Ammon's horn (tissue), 1 donor: ENCODE measurements around the gene ASB8.
"Not testable (repeated sequence)": the region's sequence is repeated elsewhere in the genome, so short reads cannot be mapped to it uniquely, and the experiment has no call there.

Source experiments
- DNase-seq: peaks from one replicate; pipeline ENCODE4 v3.0.0-alpha.2; 2016; ENCODE audit warnings: low spot score

The ASB8 gene

DNA sequence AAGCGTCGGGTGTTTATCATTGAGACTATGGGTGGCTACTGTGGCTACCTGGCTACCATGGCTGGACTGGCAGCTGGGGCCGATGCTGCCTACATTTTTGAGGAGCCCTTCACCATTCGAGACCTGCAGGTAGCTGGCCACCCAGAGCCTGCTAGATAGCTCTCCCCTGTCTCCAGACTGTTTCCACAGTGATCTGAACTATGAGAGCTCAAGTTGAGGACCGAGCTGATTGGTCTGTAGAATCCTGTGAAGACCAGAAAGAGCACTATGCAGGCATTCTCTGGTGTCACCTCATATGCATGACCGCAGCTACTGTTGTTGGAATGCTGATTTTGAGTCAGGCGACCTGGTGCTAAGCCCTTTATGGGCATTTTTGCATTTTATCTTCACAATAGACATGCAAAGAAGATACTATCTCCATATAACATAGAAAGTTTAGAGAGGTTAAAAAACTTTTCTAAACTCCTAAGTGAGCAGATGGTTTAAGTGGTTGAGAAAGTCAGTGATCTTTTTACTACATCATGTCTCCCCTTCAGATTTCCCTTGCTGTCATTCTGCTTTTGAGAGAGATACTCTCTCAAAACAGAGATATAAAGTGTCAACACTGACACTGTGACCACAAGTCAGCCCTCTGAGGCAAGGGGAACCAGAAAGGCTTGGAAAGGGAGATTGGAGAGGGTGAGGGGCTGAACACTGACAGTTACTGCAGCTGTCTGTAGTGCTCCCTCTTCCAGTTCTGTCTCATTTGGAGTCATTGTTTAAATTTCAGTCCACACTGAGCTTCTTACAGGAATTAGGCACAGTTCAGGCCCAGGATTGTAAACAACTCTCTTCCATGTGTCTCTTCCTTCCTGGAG, 14.3 kb downstream of the ASB8 start:
- DNase-seq: no peak

- no peak for DNase-seq
Observed at GRCh38 chr12:48135027-48135426, 22.3 kb downstream of the ASB8 start.

DNA sequence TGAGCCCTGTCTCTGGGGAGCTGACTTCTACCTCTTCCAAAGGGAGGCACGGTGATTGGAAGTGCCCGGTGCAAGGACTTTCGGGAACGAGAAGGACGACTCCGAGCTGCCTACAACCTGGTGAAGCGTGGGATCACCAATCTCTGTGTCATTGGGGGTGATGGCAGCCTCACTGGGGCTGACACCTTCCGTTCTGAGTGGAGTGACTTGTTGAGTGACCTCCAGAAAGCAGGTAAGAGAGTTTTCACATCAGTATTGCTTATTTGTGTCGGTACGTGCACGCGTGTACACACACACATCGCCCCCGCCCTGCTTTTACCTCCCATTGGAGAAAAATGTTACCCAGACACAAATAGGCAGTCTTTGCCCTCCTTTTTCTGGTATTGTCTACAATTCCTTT, 24.5 kb downstream of the ASB8 start:
- DNase-seq: no peak

GRCh38 chr12:48131517-48131916, 25.8 kb downstream of the ASB8 start:
- no peak for DNase-seq

DNA sequence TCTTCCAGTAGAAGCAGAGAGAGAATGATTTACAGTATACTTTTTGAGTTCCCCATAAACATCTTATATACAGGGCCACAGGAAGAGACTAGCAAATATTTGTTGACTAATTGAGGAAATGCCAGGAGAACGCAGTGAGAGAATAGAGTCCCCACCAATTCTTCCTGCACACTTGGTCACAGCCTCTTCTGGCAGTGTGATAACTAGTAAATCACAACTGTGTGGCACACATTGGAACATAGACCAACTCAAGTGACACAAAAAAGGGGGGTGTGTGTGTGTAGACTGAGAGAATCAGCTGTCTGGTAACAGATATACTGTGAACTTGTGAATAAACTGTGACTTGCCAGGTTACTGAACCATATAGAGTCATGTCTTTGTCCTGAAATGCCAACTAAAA, 27.9 kb downstream of the ASB8 start:
- DNase-seq: no peak

DNA sequence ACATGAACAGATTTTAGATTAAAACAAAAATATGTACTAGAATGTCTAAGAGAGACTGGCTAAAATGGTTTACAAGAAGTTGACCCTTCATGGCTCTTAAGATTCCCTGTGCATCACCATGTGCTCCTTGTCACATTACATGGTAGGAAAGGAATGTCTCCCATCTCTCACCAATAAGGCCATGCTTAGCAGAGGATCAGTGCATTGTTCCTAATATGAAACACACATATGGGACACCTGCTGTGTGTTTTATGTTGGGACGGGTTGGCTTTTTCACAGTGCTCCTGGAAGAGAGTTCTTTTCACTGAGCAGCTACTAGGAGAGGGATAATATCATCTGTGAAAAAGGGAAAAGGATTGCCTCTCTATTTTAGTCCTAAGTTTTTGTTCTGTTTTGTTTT, 28.5 kb downstream of the ASB8 start:
- no peak for DNase-seq

DNA sequence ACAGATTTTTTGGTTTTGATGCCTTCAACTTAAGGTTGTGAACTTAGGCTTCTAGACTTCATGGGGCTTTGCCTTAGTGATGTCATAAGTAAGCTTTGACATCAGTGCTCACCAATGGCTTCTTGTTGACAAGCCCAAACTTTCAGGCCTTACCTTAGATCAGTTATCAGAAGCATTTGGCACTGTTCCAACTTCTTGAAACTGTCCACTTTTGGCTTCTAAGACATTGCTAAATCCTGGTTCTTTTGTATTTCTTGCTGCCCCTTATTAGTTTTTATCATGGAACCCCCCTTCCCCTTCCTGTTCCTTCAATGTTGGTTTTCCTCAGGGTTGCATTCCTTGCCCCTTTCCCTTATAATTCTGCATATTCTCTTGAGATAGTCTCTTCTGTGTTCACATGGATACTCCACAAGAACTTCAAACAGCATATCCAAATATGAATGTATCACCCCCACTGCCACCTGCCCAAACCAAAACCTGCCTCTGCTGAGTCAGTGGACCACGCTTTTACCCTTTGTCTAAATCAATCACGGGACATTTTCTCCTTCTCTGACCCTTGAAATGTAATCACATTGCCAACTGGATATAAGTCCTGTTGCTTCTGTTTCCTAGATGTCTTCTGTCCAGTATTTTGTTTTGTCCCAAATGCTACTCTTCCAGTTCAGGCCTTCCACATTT, 30.2 kb downstream of the ASB8 start:
- no peak for DNase-seq

DNA sequence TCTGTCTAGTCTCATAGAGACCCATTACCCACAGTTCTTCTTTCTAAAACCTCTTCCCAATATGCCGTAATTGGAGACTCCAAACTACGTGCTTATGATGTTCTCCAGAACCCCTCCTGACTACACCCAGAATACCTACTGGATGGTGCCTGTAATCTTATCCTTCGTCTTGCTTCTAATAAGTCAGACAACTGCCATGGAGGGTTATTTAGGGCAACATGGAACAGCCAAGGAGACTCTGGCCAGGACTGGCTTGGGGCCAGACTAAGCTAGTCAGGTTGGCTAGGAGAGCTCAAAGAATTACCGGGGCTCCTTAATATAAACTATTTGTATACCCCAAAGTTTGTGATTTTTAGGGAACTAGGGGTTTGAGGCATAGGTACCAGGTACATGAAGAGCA, 31.3 kb downstream of the ASB8 start:
- no peak for DNase-seq

GRCh38 chr12:48125542-48125941, 31.8 kb downstream of the ASB8 start:
- not testable (repeated sequence) for DNase-seq

DNA sequence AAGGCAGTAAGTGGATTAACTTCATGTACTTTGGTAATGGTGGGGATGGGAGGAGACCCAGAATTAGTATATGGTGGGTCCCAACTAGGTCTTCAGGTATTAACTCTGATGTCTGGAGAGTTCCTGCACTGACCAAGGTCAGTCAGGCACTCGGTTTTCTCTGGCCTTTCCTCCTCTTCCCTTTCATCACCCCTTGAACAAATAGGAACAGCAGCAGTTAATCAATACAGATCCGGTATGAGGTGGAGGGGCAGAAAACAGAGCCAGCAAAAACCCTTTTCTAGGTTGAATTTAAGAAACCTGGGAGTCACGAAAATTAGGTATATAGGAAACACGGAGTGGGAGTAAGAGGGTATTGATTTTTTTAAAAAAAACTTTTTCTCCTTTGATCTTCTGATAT, 34.1 kb downstream of the ASB8 start:
- DNase-seq: no peak

- no peak for DNase-seq
Observed at GRCh38 chr12:48122065-48122834, 35.1 kb downstream of the ASB8 start.

- DNase-seq: no peak
Observed at GRCh38 chr12:48121522-48121921, 35.8 kb downstream of the ASB8 start.

- peak; percentile 31 for DNase-seq
Observed at GRCh38 chr12:48119834-48120195, 37.5 kb downstream of the ASB8 start.

GRCh38 chr12:48119078-48119833, 38.1 kb downstream of the ASB8 start, which contains the start of gene PFKM:
PFKM (plus strand) TSS chr12:48119364; CDS start chr12:48122775, 3,411 bp downstream.
- DNase-seq: peak; percentile 93

DNA sequence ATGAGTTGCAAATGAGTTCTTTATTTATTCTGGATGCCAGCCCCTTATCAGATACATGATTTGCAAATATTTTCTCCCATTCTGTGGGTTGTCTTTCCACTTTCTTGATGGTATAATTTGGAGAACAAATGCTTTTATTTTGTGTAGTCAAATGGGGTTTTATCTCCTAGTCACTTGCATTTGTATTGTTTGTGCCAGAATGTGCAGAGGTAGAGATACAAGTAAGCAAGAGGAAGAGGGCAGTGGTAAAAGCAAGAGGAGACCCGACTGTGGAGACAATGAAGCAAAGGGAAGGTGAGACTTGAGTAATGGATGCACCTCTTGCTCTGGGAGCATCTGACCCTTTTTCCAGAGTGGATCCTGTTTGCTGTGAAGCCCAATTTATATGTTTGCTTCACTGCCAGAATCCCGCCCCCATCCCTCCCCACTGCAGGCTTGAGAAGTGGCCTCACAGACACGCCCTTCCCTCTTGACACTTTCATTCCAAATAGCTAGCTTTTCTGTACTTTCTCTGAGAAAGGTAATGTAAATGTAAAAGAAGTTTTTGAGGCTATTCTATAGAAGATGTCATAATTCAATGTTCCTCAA, 38.9 kb downstream of the ASB8 start:
- no peak for DNase-seq

GRCh38 chr12:48115957-48116356, 41.4 kb downstream of the ASB8 start:
- no peak for DNase-seq

GRCh38 chr12:48111312-48111693, 46.0 kb downstream of the ASB8 start:
- DNase-seq: not testable (repeated sequence)

DNA sequence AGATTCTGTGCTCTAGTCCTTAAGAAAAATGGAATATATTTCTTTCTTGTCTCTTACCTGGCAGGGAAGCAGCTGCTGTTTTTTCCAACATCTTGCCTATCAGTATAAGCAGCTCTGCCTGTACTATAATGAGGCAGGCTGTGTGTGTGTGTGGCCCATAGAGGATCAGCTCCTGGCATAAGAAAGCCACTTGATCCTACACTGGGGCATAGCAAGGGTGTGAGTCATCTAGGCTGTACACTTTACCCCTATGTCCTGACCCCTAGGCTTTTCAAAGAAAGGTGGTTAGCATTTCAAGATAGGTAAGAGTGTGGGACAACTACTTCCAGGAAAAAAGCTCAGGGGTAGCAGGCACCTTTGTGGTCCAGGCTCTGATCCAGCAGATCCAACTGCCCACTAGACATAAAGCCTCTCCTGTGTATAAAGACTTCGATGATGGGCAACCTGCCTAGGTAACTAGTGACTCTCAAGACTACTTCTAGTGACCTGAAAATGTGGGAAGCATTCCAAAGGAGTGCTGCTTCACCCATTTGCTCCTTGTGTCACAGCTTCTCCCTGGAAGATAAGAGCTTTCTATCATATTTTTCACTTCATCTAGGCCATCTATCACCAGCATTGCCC, 46.5 kb downstream of the ASB8 start:
- no peak for DNase-seq

DNA sequence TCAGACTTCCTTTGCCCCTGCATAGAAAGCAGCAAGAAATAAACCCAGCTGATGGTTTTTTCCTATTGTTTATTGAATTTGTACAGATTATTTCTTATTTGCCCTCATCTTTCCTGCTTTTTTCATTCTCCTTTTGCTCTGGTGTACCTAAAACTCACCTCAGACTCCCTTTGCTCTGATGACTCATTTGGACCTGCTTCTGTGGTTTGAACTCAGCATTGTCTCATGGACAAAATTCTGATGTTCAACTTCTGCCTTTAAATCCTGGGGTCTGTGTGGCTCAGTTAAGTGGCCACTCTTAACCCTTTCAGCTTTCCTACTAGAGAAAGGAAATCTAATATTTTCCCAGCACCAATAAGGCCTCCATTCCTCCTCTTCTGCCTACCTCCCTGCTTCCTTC, 47.9 kb downstream of the ASB8 start:
- DNase-seq: no peak

- DNase-seq: no peak
Observed at GRCh38 chr12:48106681-48107613, 50.4 kb downstream of the ASB8 start.
